Measurements from ENCODE around the gene ADAMTSL1.

ADAMTSL1 gene

DNA sequence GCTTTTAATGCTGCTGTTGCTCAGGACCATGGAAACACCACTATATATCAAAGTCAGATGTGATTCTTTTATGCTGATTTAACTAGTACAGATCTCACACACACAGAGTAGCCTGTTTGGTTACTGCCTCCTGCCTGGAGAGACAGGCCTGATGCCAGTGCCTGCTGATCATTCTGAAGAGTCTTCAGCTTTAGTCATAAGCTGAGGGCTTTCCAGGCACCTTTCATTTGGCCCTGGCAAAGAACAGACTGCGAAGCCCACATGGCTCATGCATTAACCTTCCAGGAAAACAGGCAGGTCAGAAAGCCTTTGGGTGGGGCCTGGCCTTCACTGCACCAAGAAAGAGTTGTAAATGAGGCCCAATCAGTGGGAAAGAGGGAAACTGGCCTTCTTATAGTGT lies 414.3 kb downstream of the ADAMTSL1 start:
- no peak overlapping the region for H3K27ac Mint-ChIP-seq
- no peaks in the 10 kb centered on the region for H3K4me1 Mint-ChIP-seq (ENCODE audit: low read depth)
- H3K9me3 Mint-ChIP-seq, result peaks cover 3% of the 10 kb centered on the region
- peaks cover 4% of the 10 kb centered on the region for H3K27me3 Mint-ChIP-seq
- no peaks in the 10 kb centered on the region for H3K36me3 Mint-ChIP-seq (ENCODE audit: low read depth)
- H3K4me3 Mint-ChIP-seq, result no peak overlapping the region

DNA sequence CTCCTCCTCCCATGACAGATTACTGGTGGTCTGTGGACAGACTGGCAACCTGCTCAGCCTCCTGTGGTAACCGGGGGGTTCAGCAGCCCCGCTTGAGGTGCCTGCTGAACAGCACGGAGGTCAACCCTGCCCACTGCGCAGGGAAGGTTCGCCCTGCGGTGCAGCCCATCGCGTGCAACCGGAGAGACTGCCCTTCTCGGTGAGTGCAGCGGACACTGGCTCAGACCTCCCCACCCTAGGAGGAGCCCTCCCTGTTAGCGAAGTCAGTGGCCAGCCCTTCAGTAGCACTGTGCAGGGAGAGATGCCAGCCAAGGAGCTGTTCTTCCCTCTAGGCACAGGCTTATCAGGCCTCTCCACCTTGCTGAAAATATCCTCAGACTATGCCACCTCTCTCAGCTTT lies 415.6 kb downstream of the ADAMTSL1 start:
- peaks cover 4% of the 10 kb centered on the region for H3K27me3 Mint-ChIP-seq
- H3K36me3 Mint-ChIP-seq (ENCODE audit: low read depth), result no peaks in the 10 kb centered on the region
- no peaks in the 10 kb centered on the region for H3K4me1 Mint-ChIP-seq (ENCODE audit: low read depth)
- peaks cover 4% of the 10 kb centered on the region for H3K9me3 Mint-ChIP-seq
- no peak overlapping the region for H3K4me3 Mint-ChIP-seq
- H3K27ac Mint-ChIP-seq, result no peak overlapping the region

- Mint-ChIP-seq H3K27ac (no peak overlapping the region), H3K9me3 (peaks cover 9% of the 10 kb centered on the region), H3K36me3 (ENCODE audit: low read depth) (no peaks in the 10 kb centered on the region), H3K4me3 (no peak overlapping the region), H3K27me3 (peaks cover 3% of the 10 kb centered on the region), H3K4me1 (ENCODE audit: low read depth) (no peaks in the 10 kb centered on the region)
Observed at GRCh38 chr9:18890372-18890771, 416.4 kb downstream of the ADAMTSL1 start.

GRCh38 chr9:18891946-18892670 lies 418.2 kb downstream of the ADAMTSL1 start:
- Mint-ChIP-seq H3K36me3 (ENCODE audit: low read depth) (no peaks in the 10 kb centered on the region), H3K9me3 (peaks cover 17% of the 10 kb centered on the region), H3K27ac (no peak overlapping the region), H3K27me3 (no peaks in the 10 kb centered on the region), H3K4me3 (no peak overlapping the region), H3K4me1 (ENCODE audit: low read depth) (no peaks in the 10 kb centered on the region)

DNA sequence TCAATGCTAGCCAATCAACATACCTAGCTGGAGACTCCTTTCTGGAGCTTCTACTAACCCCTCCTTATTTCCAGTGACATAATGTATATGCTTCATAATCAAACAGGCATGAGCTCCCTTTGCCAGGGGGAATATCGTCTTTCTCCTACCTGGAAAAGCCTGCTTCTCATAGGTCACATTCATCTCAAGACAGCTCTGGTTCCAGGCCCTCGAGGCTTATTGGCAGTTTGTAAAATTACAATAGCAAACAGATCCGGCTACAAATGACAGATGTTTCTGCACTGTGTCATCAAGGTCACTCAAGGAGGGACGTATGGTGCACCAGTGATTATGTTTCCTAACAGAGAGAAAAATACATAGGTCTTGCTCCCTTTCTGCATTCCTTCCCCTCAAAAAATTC lies 419.1 kb downstream of the ADAMTSL1 start:
- Mint-ChIP-seq H3K36me3 (ENCODE audit: low read depth) (no peaks in the 10 kb centered on the region), H3K4me3 (no peak overlapping the region), H3K4me1 (ENCODE audit: low read depth) (no peaks in the 10 kb centered on the region), H3K27ac (no peak overlapping the region), H3K9me3 (peaks cover 17% of the 10 kb centered on the region), H3K27me3 (no peaks in the 10 kb centered on the region)

GRCh38 chr9:18893491-18893890 lies 419.5 kb downstream of the ADAMTSL1 start:
- H3K4me3 Mint-ChIP-seq, result no peak overlapping the region
- no peak overlapping the region for H3K27ac Mint-ChIP-seq
- H3K4me1 Mint-ChIP-seq (ENCODE audit: low read depth), result no peaks in the 10 kb centered on the region
- peaks cover 17% of the 10 kb centered on the region for H3K9me3 Mint-ChIP-seq
- no peaks in the 10 kb centered on the region for H3K27me3 Mint-ChIP-seq
- no peaks in the 10 kb centered on the region for H3K36me3 Mint-ChIP-seq (ENCODE audit: low read depth)

- no peak overlapping the region for H3K4me3 Mint-ChIP-seq
- peaks cover 17% of the 10 kb centered on the region for H3K9me3 Mint-ChIP-seq
- no peak overlapping the region for H3K27ac Mint-ChIP-seq
- no peaks in the 10 kb centered on the region for H3K4me1 Mint-ChIP-seq (ENCODE audit: low read depth)
- H3K36me3 Mint-ChIP-seq (ENCODE audit: low read depth), result no peaks in the 10 kb centered on the region
- H3K27me3 Mint-ChIP-seq, result no peaks in the 10 kb centered on the region
Observed at GRCh38 chr9:18896004-18896403, 422.1 kb downstream of the ADAMTSL1 start.

DNA sequence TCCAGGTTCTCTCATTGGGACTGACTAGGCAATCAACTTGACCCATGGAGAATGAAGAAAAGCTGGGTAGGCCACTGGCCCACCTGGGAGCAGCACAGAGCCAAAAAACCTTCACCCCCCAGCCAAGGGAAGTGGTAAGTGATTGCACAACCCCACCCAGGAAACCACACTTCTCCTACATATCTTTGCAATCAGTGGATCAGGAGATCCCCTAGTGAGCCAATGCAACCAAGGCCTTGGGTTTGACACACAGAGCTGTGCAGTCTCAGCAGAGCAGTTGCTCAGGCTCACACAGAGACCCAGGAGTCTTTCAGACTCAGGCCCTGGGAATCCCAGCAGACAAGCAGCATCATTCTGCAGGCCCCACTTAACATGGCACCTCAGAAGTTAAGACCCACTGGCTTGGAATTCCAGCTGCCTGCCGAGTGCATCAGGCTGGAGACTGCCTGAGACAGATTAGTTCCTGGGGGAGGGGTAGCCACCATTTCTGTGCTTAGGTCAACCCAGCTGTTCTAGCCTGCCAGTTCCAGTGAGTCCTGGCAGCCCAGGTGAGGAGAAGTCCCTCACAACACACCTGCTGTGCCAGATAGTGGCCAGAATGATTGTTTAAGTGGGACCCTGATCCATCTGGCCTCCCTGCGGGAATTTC lies 422.7 kb downstream of the ADAMTSL1 start:
- H3K27ac Mint-ChIP-seq, result no peak overlapping the region
- H3K4me1 Mint-ChIP-seq (ENCODE audit: low read depth), result no peaks in the 10 kb centered on the region
- H3K27me3 Mint-ChIP-seq, result no peaks in the 10 kb centered on the region
- H3K9me3 Mint-ChIP-seq, result peaks cover 22% of the 10 kb centered on the region
- no peaks in the 10 kb centered on the region for H3K36me3 Mint-ChIP-seq (ENCODE audit: low read depth)
- H3K4me3 Mint-ChIP-seq, result no peak overlapping the region

DNA sequence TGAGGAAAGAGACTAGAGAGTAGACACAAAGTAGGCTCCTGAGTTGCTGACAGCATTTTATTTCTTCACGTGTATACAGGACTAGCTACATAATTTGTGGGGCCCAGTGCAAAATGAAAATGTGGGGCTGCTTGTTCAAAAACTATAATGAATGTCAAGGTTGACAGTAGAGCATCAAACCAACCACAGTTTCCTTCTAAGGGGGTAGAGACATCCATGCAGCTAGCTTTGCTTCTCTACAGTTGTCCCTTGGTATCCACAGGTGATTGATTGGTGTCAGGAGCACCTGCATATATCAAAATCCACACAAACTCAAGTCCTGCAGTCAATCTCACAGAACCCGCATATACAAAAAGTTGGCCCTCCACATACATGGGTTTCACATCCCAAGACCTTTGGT lies 429.5 kb downstream of the ADAMTSL1 start:
- Mint-ChIP-seq H3K9me3 (peaks cover 13% of the 10 kb centered on the region), H3K27ac (no peak overlapping the region), H3K4me3 (no peak overlapping the region), H3K27me3 (peaks cover 9% of the 10 kb centered on the region), H3K36me3 (ENCODE audit: low read depth) (no peaks in the 10 kb centered on the region), H3K4me1 (ENCODE audit: low read depth) (no peaks in the 10 kb centered on the region)

DNA sequence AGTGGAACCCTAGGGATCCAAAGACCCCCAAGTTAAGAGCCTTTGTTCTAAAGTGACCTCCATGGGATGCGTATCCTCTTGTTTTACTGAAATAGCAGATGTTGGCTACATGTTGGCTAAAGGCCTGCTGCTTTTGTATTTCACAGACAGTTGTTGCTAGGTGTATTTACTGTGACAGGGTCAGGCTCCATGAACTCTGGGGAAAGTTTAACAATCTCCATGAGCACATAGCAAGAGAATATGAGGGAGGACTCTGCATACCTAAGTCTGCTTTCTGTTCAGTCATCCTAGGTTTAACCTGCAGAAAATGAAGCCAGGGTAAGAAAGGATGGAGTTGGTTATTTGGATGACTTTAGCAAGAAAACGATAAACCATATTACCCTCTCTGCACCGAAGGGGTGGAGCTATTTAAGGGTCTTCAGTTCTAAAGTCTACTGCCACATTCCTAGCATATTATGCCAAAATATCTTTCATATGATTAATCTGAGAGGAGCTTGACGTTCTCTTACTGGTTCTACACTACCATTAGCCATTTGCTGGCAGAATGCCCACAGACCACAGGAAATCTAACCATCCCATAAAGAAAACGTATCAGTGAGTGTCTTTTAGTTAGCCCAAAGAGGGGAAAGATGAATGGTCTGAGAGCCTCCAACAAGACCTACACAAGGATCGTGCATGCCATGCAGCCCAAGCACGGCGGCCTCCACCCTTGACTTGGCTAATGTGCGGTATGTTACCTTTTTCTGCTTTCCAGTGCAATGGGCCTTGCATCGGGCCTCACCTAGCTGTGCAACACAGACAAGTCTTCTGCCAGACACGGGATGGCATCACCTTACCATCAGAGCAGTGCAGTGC lies 431.3 kb downstream of the ADAMTSL1 start:
- Mint-ChIP-seq H3K4me3 (no peak overlapping the region), H3K27me3 (peaks cover 9% of the 10 kb centered on the region), H3K27ac (no peak overlapping the region), H3K9me3 (peaks cover 13% of the 10 kb centered on the region), H3K4me1 (ENCODE audit: low read depth) (no peaks in the 10 kb centered on the region), H3K36me3 (ENCODE audit: low read depth) (no peaks in the 10 kb centered on the region)

GRCh38 chr9:18905883-18906629 lies 432.1 kb downstream of the ADAMTSL1 start:
- peaks cover 13% of the 10 kb centered on the region for H3K9me3 Mint-ChIP-seq

GRCh38 chr9:18906656-18907395 lies 432.9 kb downstream of the ADAMTSL1 start:
- peaks cover 8% of the 10 kb centered on the region for H3K9me3 Mint-ChIP-seq
- no peak overlapping the region for H3K4me3 Mint-ChIP-seq
- H3K36me3 Mint-ChIP-seq (ENCODE audit: low read depth), result no peaks in the 10 kb centered on the region

More at GRCh38 chr9:18905883-18906629, 432.1 kb downstream of the ADAMTSL1 start:
- Mint-ChIP-seq H3K4me1 (ENCODE audit: low read depth) (no peaks in the 10 kb centered on the region), H3K27ac (no peak overlapping the region), H3K36me3 (ENCODE audit: low read depth) (no peaks in the 10 kb centered on the region), H3K4me3 (no peak overlapping the region), H3K27me3 (peaks cover 9% of the 10 kb centered on the region)

DNA sequence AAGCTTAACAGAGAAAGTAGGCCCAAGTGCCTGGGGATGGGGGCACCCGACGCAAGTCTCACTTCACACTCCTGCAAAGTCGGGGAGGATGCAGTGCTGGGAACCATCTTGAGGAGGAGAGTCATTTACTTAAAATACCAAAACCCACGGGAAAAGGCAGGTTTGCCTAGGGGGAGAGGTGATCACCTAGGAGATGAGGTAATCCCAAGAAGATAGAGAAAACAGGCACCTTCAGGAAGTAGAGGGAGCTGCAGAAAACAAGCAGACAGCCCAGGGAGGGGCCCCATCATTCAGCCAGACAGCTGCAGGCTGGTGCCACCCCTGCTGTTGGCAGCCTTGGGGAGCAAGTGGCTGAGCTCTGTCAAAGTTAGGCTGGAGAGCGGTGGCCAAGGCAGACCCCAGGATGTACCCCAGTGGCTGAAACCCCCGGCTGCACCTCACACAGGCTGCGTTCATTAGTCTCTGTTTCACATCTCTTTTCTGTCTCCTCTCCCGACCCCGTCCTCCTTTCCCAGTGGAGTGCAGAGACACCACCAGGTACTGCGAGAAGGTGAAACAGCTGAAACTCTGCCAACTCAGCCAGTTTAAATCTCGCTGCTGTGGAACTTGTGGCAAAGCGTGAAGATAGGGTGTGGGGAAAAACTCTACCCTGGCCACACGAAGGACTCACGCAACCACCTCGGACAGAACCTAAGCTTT lies 434.1 kb downstream of the ADAMTSL1 start:
- H3K27me3 Mint-ChIP-seq, result peaks cover 9% of the 10 kb centered on the region
- H3K4me3 Mint-ChIP-seq, result no peak overlapping the region
- H3K4me1 Mint-ChIP-seq (ENCODE audit: low read depth), result no peaks in the 10 kb centered on the region
- H3K27ac Mint-ChIP-seq, result no peak overlapping the region
- H3K36me3 Mint-ChIP-seq (ENCODE audit: low read depth), result no peaks in the 10 kb centered on the region
- no peaks in the 10 kb centered on the region for H3K9me3 Mint-ChIP-seq

More at GRCh38 chr9:18906656-18907395, 432.9 kb downstream of the ADAMTSL1 start:
- H3K27me3 Mint-ChIP-seq, result peaks cover 9% of the 10 kb centered on the region
- no peak overlapping the region for H3K27ac Mint-ChIP-seq
- H3K4me1 Mint-ChIP-seq (ENCODE audit: low read depth), result no peaks in the 10 kb centered on the region

Measured in stimulated activated naive CD8-positive, alpha-beta T cell treated with anti-CD3 and anti-CD28 coated beads, Interleukin-15, Interleukin-2, amounts not matched to agents 100 ng/mL and 50 ng/mL, for 24 hours (primary cell).